Hepatocyte (in vitro differentiated cells): ENCODE measurements around the gene MYLK3. TPM values are rescaled to one million over a fixed set of nuclear protein-coding genes. Genes with fewer than 3 reads are reported as not detected.

Experiments used
- DNase-seq: peaks from one replicate; pipeline ENCODE4 v3.0.0-alpha.2; 2016; ENCODE audit warnings: low spot score
- H2AFZ ChIP-seq: fragments of 200-600 bp; sonication (generic); 2 replicates; pipeline ENCODE4 v1.6.0; 2016; ENCODE audit warnings: antibody characterized with exemption, mild to moderate bottlenecking
- H3K27ac ChIP-seq: fragments of 200-600 bp; sonication (generic); 2 replicates; pipeline ENCODE4 v1.5.1; 2016; ENCODE audit warnings: mild to moderate bottlenecking
- H3K27me3 ChIP-seq: fragments of 200-600 bp; sonication (generic); 2 replicates; pipeline ENCODE4 v1.6.1; 2016
- H3K36me3 ChIP-seq: fragments of 200-600 bp; sonication (generic); replicated peaks from 2 replicates; pipeline ENCODE4 v1.5.1; 2016; ENCODE audit warnings: low read depth; ENCODE audit not compliant: insufficient read depth
- H3K4me1 ChIP-seq: fragments of 200-600 bp; sonication (generic); 2 replicates; pipeline ENCODE4 v1.5.1; 2016; ENCODE audit warnings: mild to moderate bottlenecking, moderate library complexity; ENCODE audit not compliant: insufficient read depth
- H3K4me2 ChIP-seq: fragments of 200-600 bp; sonication (generic); 2 replicates; pipeline ENCODE4 v1.6.0; 2016
- H3K4me3 ChIP-seq: fragments of 200-600 bp; sonication (generic); 2 replicates; pipeline ENCODE4 v1.5.1; 2016; ENCODE audit warnings: mild to moderate bottlenecking
- H3K79me2 ChIP-seq: fragments of 200-600 bp; sonication (generic); 2 replicates; pipeline ENCODE4 v1.6.0; 2017; ENCODE audit warnings: mild to moderate bottlenecking
- H3K9me2 ChIP-seq: fragments of 200-600 bp; sonication (generic); replicated peaks from 2 replicates; pipeline ENCODE4 v1.6.0; 2017; ENCODE audit warnings: mild to moderate bottlenecking; ENCODE audit not compliant: insufficient read depth
- H3K9me3 ChIP-seq: fragments of 200-600 bp; sonication (generic); 2 replicates; pipeline ENCODE4 v1.5.1; 2016; ENCODE audit warnings: low read depth, mild to moderate bottlenecking
- H4K20me1 ChIP-seq: fragments of 200-600 bp; sonication (generic); 2 replicates; pipeline ENCODE4 v1.6.0; 2016; ENCODE audit warnings: mild to moderate bottlenecking; ENCODE audit not compliant: insufficient read depth, poor library complexity, severe bottlenecking
- EZH2 ChIP-seq: fragments of 200-600 bp; sonication (generic); IDR thresholded peaks from 2 replicates; pipeline ENCODE4 v1.6.1; 2016; ENCODE audit warnings: antibody characterized with exemption, mild to moderate bottlenecking, borderline replicate concordance
- EZH2phosphoT487 ChIP-seq: fragments of 200-600 bp; sonication (generic); IDR thresholded peaks from one replicate; pipeline ENCODE4 v1.6.1; 2018; ENCODE audit warnings: antibody characterized with exemption, mild to moderate bottlenecking, low read depth, moderate library complexity; ENCODE audit not compliant: unreplicated experiment, severe bottlenecking
- WGBS: methylation state at CpG from one replicate; pipeline ENCODE4 v1.1.6; 2016; ENCODE audit warnings: low lambda C conversion rate; ENCODE audit errors: missing lambda C conversion rate; 5-methylcytosine and 5-hydroxymethylcytosine counted together
- polyA plus RNA-seq: library from polyadenylated mRNA; unstranded; fragments of >200 nt; fragmentation: Nextera tagmentation; extraction: Ambion mirVana; gene quantifications from 2 replicates; pipeline ENCODE4 v1.2.1, GENCODE V29; 2016
- total RNA-seq: library from RNA; depleted of rRNA; stranded (reverse); fragments of >200 nt; gene quantifications from 2 replicates; pipeline ENCODE4 v1.2.3, GENCODE V29; 2014
- TF ChIP-seq, protein P1 (sequence below): fragments of 200-600 bp; sonication (generic); IDR thresholded peaks from 2 replicates; pipeline ENCODE4 v1.5.1; 2016; ENCODE audit warnings: antibody characterized with exemption, mild to moderate bottlenecking; ENCODE audit not compliant: poor library complexity

MYLK3 gene
- total and polyA plus RNA-seq, 2 experiments from 2014 or later: 1.9 to 6.5 TPM

DNA sequence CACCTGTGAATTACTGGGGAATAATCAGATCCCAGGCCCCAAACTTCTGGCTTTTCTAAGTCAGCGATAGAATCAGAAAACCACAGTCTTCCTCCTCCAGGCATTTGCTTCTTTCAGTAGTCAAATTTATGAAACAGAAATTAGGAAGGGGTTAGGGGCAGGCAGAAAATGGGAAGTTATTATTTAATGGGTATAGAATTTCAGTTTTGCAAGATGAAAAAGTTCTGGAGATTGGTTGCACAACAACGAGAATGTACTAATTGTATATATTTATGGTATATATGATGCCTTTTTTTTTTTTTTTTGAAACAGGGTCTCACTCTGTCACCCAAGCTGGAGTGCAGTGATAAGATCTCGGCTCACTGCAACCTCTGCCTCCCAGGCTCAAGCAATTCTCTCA, 35.2 kb downstream of the MYLK3 start:
- Histone ChIP-seq H3K79me2 (no peaks in the 10 kb centered on the region), H2AFZ (no peak overlapping the region)
- TF ChIP-seq, protein P1, sequence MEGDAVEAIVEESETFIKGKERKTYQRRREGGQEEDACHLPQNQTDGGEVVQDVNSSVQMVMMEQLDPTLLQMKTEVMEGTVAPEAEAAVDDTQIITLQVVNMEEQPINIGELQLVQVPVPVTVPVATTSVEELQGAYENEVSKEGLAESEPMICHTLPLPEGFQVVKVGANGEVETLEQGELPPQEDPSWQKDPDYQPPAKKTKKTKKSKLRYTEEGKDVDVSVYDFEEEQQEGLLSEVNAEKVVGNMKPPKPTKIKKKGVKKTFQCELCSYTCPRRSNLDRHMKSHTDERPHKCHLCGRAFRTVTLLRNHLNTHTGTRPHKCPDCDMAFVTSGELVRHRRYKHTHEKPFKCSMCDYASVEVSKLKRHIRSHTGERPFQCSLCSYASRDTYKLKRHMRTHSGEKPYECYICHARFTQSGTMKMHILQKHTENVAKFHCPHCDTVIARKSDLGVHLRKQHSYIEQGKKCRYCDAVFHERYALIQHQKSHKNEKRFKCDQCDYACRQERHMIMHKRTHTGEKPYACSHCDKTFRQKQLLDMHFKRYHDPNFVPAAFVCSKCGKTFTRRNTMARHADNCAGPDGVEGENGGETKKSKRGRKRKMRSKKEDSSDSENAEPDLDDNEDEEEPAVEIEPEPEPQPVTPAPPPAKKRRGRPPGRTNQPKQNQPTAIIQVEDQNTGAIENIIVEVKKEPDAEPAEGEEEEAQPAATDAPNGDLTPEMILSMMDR: no peak
- no peak for TF ChIP-seq EZH2
- TF ChIP-seq EZH2phosphoT487: no peak

DNA sequence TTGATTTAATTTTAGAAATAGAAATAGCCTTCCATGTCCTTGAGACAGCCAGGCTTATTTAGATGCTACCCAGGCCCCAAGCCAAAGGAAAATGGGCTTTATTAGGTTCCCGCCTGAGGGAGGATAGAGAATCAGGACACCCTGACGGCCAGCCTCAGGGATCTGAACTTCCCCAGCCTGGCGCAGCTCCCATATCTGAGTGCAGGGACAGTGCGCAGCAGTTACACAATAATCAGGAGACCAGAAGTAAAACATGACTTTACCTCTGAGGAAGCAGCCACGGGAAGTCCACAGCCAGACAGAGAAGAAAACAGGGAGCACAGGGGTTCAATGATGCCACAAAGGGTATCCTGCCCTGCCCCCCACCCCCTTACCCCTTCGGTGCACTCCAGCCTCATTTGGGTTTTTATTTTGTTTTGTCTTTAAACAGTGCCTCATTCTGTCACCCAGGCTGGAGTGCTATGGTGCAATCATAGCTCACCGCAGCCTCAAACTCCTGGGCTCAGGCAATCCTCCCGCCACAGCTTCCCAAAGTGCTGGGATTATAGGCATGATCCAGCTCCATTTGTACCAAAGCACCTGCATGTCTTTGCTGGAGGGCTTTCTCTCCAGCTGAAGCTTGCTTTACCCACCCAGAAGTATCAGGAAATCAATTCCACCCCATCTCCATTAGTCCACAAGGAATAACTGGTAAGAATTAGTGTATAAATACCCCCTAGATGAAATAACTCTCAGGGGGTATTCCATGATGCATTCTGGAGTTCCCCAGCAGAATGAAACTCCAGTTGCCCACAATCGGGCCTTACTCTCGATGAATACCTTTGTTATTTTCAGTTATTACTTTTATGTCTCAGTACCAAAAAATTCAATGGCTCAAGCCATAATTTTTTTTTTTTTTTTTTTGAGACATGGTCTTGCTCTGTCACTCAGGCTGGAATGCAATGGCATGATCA, 36.8 kb downstream of the MYLK3 start:
- H3K9me2 ChIP-seq: no peaks in the 10 kb centered on the region
- DNase-seq: no peak
- H3K36me3 ChIP-seq: no peaks in the 10 kb centered on the region
- H3K4me3 ChIP-seq: no peak overlapping the region
- H4K20me1 ChIP-seq: no peaks in the 10 kb centered on the region
- TF ChIP-seq, protein P1: no peak
- TF ChIP-seq EZH2 (no peak), EZH2phosphoT487 (no peak)
- no peaks in the 10 kb centered on the region for H3K9me3 ChIP-seq
- H3K79me2 ChIP-seq: no peaks in the 10 kb centered on the region
- no peak overlapping the region for H3K27ac ChIP-seq
- no peaks in the 10 kb centered on the region for H3K27me3 ChIP-seq
- no peak overlapping the region for H2AFZ ChIP-seq
- H3K4me2 ChIP-seq: no peak overlapping the region
- H3K4me1 ChIP-seq: peaks cover 3% of the 10 kb centered on the region
- 86% methylated on average over 10 of the region's 10 CpGs for WGBS

More for the DNA sequence above, 35.2 kb downstream of the MYLK3 start:
- no peaks in the 10 kb centered on the region for H3K27me3 ChIP-seq
- H4K20me1 ChIP-seq: no peaks in the 10 kb centered on the region
- no peaks in the 10 kb centered on the region for H3K36me3 ChIP-seq
- H3K4me2 ChIP-seq: no peak overlapping the region
- H3K9me3 ChIP-seq: no peaks in the 10 kb centered on the region
- H3K4me1 ChIP-seq: no peaks in the 10 kb centered on the region
- H3K27ac ChIP-seq: no peak overlapping the region
- DNase-seq: no peak
- H3K9me2 ChIP-seq: no peaks in the 10 kb centered on the region
- 74% methylated on average over 3 of the region's 3 CpGs for WGBS
- H3K4me3 ChIP-seq: no peak overlapping the region

DNA sequence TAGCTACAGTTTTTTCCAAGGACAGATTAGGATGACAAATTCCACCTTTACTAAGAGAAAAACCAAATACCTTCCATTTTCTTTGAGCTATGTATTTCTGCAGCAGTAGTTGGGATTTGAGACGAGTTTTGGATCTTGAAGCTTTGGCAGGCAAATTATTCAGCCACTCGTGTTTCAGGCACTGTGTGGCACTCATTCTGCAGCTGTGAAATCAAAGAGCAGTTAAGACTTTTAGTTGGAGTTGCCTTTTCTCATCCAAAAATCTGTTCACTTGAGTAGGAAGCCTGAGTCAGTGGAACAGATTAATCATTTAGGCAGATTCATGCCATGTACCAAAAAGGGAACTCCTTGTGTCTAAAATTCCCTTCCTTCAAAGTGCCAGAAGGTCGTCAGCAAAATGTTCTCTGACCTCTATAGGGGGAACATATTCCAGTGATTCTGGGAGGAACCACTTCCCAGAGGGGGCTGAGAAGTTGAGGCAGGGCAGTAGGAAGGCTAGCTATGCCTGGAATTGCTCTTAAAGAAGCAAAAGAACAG, 38.6 kb downstream of the MYLK3 start:
- Histone ChIP-seq H3K27me3 (no peaks in the 10 kb centered on the region), H3K4me2 (no peak overlapping the region), H2AFZ (no peak overlapping the region), H4K20me1 (no peaks in the 10 kb centered on the region), H3K79me2 (no peaks in the 10 kb centered on the region), H3K27ac (no peak overlapping the region), H3K9me3 (no peaks in the 10 kb centered on the region), H3K36me3 (no peaks in the 10 kb centered on the region), H3K9me2 (no peaks in the 10 kb centered on the region), H3K4me1 (peaks cover 3% of the 10 kb centered on the region), H3K4me3 (no peak overlapping the region)
- no peak for DNase-seq
- TF ChIP-seq, protein P1: no peak
- TF ChIP-seq EZH2phosphoT487 (no peak), EZH2 (no peak)
- 68% methylated on average over 3 of the region's 3 CpGs for WGBS
